GM18909 (cell line): Measurements from ENCODE around the gene SPINK8.
"Not testable (repeated sequence)": the region's sequence is repeated elsewhere in the genome, so short reads cannot be mapped to it uniquely, and the experiment has no call there.

Source experiments
- ATAC-seq: cut with Tn5 transposase; IDR thresholded peaks from one replicate; pipeline ENCODE4 v1.9.1; 2021; ENCODE audit warnings: mild to moderate bottlenecking; ENCODE audit not compliant: unreplicated experiment, poor library complexity

The SPINK8 gene

DNA sequence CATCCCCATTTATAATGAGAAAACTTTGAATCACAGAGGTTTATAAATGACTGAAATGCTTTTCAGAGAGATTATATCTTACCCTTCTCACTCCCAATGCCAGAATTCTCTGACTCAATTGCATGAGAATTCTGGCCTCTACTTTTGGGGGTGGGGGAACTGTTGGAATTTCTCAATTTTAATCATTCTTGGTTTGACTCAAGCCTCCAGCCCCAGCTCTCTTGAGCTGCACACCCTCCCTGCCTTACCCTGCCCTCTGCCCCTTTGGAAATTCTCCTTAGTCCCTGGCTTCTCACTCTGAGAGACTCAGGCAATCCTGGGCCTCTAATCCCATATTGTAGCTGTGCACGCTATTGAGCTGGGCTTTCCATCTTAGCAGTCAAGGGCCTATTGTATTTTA is 48.3 kb downstream of the SPINK8 start:
- ATAC-seq = no peak

DNA sequence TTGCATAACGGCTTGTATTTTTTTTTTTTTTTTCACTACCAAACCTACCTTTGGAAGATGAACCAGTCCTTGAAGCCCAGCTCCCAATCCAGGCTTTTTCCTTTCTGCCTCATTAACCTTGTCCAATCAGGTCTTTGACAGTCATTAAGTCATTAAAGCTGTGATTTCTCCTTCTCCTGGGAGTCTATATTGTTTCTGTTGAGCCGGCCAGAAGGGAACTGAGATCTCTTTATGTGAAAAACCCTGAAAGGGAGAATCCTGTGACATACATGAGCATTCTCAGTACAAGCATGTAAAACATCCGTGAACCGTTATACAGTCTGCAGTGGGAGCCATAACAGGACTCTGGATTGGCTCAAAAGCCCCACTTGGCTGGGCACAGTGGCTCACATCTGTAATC is 52.6 kb downstream of the SPINK8 start:
- ATAC-seq = no peak

DNA sequence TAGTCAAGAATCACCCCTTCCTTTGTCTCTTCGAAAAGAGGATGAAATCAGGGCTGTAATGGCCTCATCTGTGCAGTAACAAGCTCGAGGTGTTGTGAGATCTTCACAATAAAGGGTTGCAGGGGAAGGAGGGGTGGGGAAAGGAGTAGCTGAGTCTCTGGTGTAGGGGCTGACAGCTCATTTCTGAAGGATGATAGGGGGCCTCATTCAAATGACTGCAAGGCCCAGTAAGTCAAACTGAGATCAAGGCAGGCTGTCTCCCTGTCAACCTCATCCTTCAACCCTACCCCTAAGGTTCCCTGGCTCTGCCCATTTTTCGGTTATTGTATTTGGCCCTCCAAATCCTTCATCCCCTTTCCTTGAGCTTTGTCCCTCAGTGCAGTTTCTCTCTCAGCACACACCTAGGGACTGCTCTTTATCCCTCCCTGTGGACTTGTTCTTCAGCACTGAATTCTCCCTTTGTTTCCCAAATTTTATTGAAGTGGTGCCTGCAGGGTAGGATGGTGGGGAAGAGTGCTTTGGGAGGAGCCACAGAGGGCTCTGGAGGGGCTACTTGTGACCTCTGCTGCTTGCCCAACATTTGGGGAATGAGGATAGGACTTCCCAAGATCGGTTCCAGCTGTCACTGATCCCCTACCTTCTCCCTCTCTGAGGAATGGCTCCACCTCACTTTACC is 54.4 kb downstream of the SPINK8 start:
- no peak for ATAC-seq

DNA sequence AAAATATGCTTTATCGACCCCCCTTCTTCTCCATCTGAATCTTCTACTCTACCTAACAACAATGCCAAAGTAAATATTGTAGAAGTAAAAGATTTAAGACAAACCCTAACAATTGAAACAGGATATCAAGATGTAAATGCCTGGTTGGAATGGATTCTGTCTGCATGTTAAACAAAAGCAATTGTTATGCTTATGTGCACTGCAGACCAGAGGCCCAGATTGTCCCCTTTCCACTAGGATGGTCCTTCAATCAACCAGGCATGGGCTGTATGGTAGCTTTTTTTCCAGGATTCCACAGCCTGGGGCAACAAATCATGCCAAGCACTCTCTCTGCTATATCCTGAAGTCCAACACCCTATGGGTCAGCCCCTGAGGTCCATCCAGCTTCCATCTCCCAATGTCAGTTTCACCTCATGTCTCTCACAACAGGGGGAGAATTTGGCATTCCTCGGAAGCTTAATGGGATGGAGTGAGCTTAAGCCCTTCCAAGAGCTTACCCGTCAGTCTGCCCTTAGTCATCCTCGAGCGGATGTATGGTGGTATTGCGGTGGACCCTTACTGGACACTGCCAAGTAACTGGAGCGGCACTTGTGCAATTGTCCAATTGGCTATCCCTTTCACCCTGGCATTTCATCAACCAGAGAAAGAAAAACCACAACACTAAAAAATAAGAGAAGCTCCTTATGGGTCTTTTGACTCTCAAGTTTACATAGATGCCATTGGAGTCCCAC is 56.4 kb downstream of the SPINK8 start:
- ATAC-seq = no peak

DNA sequence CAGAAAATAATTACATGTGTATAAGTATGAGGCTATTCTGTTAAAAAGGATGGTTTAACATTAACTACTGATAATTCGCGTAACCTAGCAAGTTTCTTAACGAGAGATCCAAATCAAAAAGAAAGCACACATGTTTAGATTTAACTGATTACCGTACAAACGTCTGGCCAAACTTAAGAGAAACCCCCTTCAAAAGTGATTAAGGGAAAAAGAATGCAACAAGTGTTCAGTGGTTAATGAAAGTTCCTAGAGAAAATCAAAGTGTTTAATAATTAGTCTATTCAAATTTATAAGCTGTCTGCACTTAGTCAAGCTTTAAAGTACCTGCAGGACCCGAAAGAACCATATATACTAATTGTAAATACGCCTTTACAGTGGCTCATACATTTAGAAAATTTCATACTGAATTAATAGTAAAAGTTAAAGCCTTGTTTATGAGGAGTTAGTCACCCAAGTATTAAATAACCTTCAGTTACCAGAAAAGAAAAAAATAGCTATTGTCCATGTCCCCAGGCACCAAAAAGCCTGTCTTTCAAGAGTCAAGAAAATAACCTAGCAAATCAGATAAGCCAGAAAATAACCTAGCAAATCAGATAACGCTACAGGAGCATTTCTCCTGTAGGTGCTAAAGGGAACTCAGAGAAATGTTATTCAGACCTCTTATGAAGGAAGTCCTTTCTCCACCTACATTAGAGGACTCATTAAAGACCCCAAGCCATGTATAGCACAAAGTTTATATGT is 58.0 kb downstream of the SPINK8 start:
- no peak for ATAC-seq

DNA sequence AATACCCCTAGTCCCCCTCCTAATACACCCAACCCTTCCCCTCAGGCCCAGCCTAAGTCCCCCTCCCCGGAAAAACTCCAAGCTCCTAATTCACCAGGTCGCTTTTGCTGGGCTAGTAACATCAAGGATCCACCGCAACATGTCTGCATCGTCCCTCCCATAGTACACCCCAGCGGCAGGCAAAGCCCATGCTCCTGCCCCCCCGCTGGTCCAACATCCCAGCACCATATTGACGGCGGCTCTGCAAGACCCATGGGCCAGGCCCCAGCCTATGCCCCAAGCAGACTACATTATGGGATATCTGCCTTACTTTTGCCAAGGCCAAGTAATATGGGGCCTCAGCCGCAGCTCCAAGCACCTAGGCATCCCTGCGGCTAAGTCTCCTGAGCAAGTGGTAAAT is 59.0 kb downstream of the SPINK8 start:
- ATAC-seq = no peak

DNA sequence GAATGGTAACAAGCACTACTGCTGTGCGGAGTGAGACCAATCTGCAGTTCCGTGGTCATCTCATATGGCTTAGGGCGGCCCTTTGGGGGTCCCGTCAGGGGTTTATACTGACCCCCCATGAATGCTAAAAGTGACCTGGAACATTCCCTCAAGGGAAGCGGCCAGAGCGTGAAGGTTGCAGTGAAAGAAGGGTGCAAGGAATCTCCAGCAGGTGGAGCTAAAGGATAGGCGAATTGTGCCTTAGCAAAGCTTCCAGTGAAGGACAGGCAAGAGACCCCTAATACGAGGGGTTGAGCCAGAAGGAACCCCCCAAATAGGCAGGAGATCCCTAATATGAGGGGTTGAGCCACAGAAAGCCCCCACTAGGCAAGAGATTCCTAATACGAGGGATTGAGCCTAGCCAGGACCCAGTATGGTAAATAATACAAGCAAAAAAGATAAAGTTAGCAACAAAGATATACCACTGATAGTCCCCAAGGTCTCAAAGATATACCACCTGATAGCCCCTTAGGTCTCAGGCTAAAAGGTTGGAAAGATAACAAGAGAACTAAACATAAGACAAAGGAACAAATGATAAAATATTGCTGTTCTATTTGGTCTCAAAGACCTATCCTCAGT is 59.8 kb downstream of the SPINK8 start:
- ATAC-seq = no peak

DNA sequence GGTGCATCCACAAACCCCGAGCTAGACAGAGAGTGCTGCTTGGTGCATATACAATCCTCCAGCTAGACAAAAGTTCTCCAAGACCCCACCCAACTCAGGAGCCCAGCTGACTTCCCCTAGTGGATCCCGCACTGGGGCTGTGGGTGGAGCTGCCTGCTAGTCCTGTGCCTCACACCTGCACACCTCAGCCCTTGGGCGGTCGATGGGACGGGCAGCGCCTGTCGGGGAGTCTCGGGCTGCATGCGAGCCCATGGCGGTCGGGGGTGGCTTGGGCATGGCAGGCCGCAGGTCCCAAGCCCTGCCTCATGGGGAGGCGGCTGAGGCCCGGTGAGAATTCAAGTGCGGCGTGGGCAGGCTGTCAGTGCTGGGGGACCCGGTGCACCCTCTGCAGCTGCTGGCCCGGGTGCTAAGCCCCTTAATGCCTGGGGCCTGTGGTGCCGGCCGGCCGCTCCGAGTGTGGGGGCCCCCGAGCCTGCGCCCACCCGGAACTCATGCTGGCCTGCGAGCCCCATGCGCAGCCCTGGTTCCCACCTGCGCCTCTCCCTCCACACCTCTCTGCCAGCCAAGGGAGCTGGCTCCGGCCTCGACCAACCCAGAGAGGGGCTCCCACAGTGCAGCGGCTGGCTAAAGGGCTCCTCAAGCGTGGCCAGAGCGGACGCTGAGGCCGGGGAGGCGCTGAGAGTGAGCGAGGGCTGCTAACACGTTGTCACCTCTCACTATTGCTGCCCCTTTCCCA is 61.5 kb downstream of the SPINK8 start:
- ATAC-seq = no peak

DNA sequence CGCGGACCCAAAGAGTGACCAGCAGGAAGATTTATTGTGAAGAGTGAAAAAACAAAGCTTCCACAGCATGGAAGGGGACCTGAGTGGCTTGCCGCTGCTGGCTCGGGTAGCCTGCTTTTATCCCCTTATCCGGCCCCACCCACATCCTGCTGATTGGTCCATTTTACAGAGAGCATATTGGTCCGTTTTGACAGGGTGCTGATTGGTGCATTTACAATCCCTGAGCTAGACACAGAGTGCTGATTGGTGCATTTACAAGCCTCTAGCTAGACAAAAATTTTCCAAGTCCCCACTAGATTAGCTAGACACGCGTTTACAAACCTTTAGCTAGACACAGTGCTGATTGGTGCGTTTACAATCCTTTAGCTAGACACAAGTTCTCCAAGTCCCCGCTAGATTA is 62.2 kb downstream of the SPINK8 start:
- not testable (repeated sequence) for ATAC-seq

DNA sequence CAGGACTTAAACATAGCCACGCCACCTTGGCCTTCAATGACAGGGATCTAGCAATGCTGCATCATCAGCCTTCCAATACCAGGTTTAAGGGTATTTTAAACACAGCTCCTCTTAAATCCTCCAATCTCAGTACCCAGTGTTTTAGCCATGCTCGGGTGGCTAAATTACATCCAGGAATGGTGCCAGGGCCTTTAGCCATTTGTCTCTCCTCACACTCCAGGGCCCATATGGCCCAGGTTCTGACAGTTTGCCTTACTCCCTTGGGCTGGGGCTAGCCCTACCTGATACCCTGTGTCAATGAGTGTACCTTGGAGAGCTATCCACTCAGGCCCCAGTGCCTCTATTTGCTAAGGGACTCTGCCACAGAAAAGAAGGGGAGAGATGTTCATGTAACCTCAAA is 63.2 kb downstream of the SPINK8 start:
- no peak for ATAC-seq

DNA sequence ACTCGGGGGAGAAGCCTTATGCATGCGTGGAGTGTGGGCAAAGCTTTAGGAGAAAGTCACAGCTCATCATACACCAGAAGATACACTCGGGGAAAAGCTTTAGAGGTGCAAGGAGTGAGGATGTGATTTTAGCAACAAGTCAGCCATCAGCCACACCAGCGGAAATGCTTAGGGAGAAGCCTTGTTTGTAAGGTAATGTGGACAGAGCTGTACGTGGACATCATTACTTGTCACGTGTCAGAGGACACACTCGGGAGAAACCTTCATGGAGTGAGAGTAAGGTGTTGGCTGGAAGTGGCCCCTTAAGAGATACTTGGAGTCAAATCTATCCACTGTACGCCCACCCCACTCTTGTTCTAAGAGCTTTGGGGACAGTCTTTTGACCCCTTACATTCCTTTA is 63.9 kb downstream of the SPINK8 start:
- no peak for ATAC-seq

DNA sequence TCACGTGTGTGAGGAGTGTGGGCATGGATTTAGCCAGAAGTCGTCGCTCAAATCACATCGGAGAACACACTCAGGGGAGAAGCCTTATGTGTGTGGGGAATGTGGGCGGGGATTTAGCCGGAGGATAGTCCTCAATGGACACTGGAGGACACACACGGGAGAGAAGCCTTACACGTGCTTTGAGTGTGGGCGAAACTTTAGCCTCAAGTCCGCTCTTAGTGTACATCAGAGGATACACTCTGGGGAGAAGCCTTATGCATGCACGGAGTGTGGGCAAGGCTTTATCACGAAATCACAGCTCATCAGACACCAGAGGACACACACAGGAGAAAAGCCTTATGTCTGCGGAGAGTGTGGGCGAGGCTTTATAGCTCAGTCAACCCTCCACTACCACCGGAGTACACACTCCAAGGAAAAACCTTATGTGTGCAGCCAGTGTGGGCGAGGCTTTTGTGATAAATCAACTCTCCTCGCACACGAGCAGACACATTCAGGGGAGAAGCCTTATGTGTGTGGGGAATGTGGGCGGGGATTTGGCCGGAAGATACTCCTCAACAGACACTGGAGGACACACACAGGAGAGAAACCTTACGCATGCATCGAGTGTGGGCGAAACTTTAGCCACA is 64.4 kb downstream of the SPINK8 start:
- no peak for ATAC-seq

DNA sequence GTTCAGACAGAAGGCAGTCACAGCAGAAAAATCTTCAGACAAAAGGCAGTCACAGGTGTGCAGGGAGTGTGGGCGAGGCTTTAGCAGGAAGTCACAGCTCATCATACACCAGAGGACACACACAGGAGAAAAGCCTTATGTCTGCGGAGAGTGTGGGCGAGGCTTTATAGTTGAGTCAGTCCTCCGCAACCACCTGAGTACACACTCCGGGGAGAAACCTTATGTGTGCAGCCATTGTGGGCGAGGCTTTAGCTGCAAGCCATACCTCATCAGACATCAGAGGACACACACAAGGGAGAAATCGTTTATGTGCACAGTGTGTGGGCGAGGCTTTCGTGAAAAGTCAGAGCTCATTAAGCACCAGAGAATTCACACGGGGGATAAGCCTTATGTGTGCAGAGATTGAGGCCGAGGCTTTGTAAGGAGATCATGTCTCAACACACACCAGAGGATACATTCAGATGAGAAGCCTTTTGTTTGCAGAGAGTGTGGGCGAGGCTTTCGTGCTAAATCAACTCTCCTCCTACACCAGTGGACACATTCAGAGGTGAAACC is 65.0 kb downstream of the SPINK8 start:
- ATAC-seq = no peak

DNA sequence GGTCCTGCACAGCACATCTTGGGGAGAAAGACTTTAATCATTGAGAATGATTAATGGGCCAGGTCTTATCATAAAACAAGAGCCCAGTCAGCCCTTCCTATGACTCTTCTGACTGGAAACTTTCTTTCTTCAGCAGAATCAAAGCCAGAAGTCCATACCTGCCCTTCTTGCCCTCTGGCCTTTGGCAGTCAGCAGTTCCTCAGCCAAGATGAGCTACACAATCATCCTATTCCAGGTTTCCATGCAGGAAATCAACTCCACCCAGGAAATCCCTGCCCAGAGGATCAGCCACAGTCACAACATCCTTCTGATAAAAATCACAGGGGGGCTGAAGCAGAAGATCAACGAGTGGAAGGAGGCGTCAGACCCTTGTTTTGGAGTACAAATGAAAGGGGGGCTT is 65.7 kb downstream of the SPINK8 start:
- no peak for ATAC-seq

DNA sequence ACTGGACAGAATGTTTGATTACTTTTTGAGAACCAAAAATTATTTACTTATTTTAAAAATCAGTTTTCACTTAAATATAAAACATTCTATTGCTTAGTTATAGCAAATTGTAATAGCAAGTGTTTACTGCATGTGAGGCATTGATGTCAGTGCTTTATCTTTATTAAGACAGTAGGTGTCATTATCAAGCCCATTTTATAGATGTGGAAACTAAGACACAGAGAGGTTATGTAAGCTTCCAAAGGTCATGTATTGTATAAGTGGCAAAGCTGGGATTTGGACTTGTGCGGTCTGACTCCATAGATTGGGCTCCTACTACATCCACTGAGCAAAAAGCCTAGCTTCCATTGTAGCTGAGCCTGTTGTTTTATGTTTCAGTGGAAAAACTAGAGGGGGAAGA is 74.9 kb downstream of the SPINK8 start:
- no peak for ATAC-seq
